GM12878 (cell line): Measurements from ENCODE around the gene DACH1. TPM values are rescaled to one million over a fixed set of nuclear protein-coding genes. Genes with fewer than 3 reads are reported as not detected.

Source experiments
- ATAC-seq: fragments of 200-7000 bp; cut with Tn5 transposase; 3 replicates; pipeline ENCODE4 v1.9.1; 2020; ENCODE audit warnings: mild to moderate bottlenecking, moderate library complexity
- BruUV-seq: library from RNA; stranded (reverse); fragments of 400-500 nt; replicated peaks from 2 replicates; lab custom pipeline; 2021; lab: Mats Ljungman, UMichigan
- CTCF ChIA-PET: fragments of 300-600 bp; sonication (Branson Sonifier 250); formaldehyde crosslinking; extraction: SDS; loops from one replicate; lab custom pipeline; 2021; ENCODE audit warnings: inconsistent platforms; lab: Yijun Ruan, JAX
- POLR2A ChIA-PET: fragments of 350-600 bp; formaldehyde crosslinking; extraction: SDS; loops from one replicate; lab custom pipeline; 2021; ENCODE audit warnings: inconsistent platforms; lab: Charles Lee
- RAD21 ChIA-PET: fragments of 300-600 bp; sonication (Branson Sonifier 250); formaldehyde crosslinking; loops from one replicate; lab custom pipeline; 2023; ENCODE audit warnings: antibody characterized with exemption; ENCODE audit not compliant: unreplicated experiment; lab: Charles Lee
- SMC1A ChIA-PET: fragments of 300-600 bp; sonication (Branson Sonifier 250); formaldehyde crosslinking; loops from one replicate; lab custom pipeline; 2023; ENCODE audit not compliant: unreplicated experiment, uncharacterized antibody; lab: Charles Lee
- DNase-seq: peaks from one replicate; pipeline ENCODE4 v3.0.0-alpha.2; 2011; ENCODE audit warnings: low read depth, low spot score
- FAIRE-seq: peaks from 3 replicates; lab custom pipeline; 2011; peaks lifted over from hg19 to GRCh38; lab: Jason Lieb, UNC
- H2AFZ ChIP-seq: 2 replicates; pipeline ENCODE4 v1.6.0; 2011; ENCODE audit warnings: low read depth, low read length, control low read depth; ENCODE audit not compliant: control insufficient read depth
- H3K27ac ChIP-seq: 2 replicates; pipeline ENCODE4 v1.5.1; 2011; ENCODE audit warnings: control low read depth; ENCODE audit not compliant: control insufficient read depth, insufficient read depth
- H3K27me3 ChIP-seq, 2 experiments: replicated peaks in 1 of 2; 2 replicates each; pipeline versions ENCODE4 v1.6.0 to v1.6.1; 2011; ENCODE audit warnings: low read length in 1 of 2; ENCODE audit not compliant: control insufficient read depth in 2 of 2, insufficient read depth in 2 of 2
- H3K36me3 ChIP-seq, 2 experiments: 2 replicates each; pipeline ENCODE4 v1.5.1; 2011; ENCODE audit warnings: low read length in 1 of 2; ENCODE audit not compliant: control insufficient read depth in 2 of 2, insufficient read depth in 2 of 2
- H3K4me1 ChIP-seq: 2 replicates; pipeline ENCODE4 v1.6.1; 2011; ENCODE audit warnings: mild to moderate bottlenecking, low read length, moderate library complexity, mixed read lengths; ENCODE audit not compliant: control insufficient read depth, insufficient read depth
- H3K4me2 ChIP-seq: 2 replicates; pipeline ENCODE4 v1.6.0; 2011; ENCODE audit warnings: control low read depth; ENCODE audit not compliant: control insufficient read depth, insufficient read depth
- H3K4me3 ChIP-seq: fragments of 200-600 bp; sonication (generic); 2 replicates; pipeline ENCODE4 v1.5.1; 2016
- H3K79me2 ChIP-seq: 2 replicates; pipeline ENCODE4 v1.6.0; 2011; ENCODE audit warnings: low read length; ENCODE audit not compliant: control insufficient read depth, insufficient read depth
- H3K9ac ChIP-seq: 2 replicates; pipeline ENCODE4 v1.8.0; 2011; ENCODE audit warnings: low read length, control low read depth, mixed read lengths; ENCODE audit not compliant: control insufficient read depth, insufficient read depth
- H3K9me3 ChIP-seq: replicated peaks from 3 replicates; pipeline ENCODE4 v1.5.1; 2011; ENCODE audit warnings: mild to moderate bottlenecking, low read length; ENCODE audit not compliant: control insufficient read depth, insufficient read depth
- H4K20me1 ChIP-seq: 2 replicates; pipeline ENCODE4 v1.6.0; 2011; ENCODE audit not compliant: control insufficient read depth, insufficient read depth
- BMI1 ChIP-seq: fragments of 450-650 bp; IDR thresholded peaks from 2 replicates; pipeline ENCODE4 v1.6.1; 2016; ENCODE audit warnings: mild to moderate bottlenecking, moderate library complexity, borderline replicate concordance
- CBX3 ChIP-seq: fragments of 200-600 bp; sonication (generic); IDR thresholded peaks from 2 replicates; pipeline ENCODE4 v1.6.1; 2016; ENCODE audit warnings: low read depth, borderline replicate concordance
- DPF2 ChIP-seq: fragments of 450-650 bp; IDR thresholded peaks from 2 replicates; pipeline ENCODE4 v1.6.1; 2017; ENCODE audit warnings: mild to moderate bottlenecking
- EZH2 ChIP-seq: IDR thresholded peaks from 2 replicates; pipeline ENCODE4 v1.6.1; 2012; ENCODE audit warnings: low read depth, mild to moderate bottlenecking, control low read depth, inconsistent platforms, low read length, borderline replicate concordance; ENCODE audit not compliant: control insufficient read depth
- FOS ChIP-seq: IDR thresholded peaks from 3 replicates; pipeline ENCODE4 v1.6.1; 2011; ENCODE audit warnings: borderline replicate concordance; ENCODE audit not compliant: insufficient read length; ENCODE audit errors: extremely low read depth
- HDAC2 ChIP-seq: fragments of 200-600 bp; sonication (generic); IDR thresholded peaks from 2 replicates; pipeline ENCODE4 v1.6.1; 2017
- RB1 ChIP-seq: fragments of 450-650 bp; formaldehyde crosslinking; IDR thresholded peaks from 2 replicates; pipeline ENCODE4 v1.6.1; 2017; ENCODE audit warnings: mild to moderate bottlenecking, borderline replicate concordance
- SMAD5 ChIP-seq: IDR thresholded peaks from 2 replicates; pipeline ENCODE4 v1.6.1; 2016; ENCODE audit warnings: antibody characterized with exemption, low read depth
- STAT1 ChIP-seq: fragments of 450-650 bp; conservative IDR thresholded peaks from 2 replicates; pipeline ENCODE4 v1.6.1; 2014; ENCODE audit warnings: antibody characterized with exemption, mild to moderate bottlenecking
- WRNIP1 ChIP-seq: IDR thresholded peaks from 2 replicates; pipeline ENCODE4 v1.6.1; 2011; ENCODE audit warnings: low read depth, low read length, improper control_type of control experiment, borderline replicate concordance
- ZNF207 ChIP-seq: fragments of 450-650 bp; IDR thresholded peaks from 2 replicates; pipeline ENCODE4 v1.6.1; 2014; ENCODE audit warnings: antibody characterized with exemption, mild to moderate bottlenecking, borderline replicate concordance
- ZNF217 ChIP-seq: fragments of 450-650 bp; IDR thresholded peaks from 2 replicates; pipeline ENCODE4 v1.6.1; 2017; ENCODE audit warnings: antibody characterized with exemption, mild to moderate bottlenecking
- WGBS: methylation state at CpG from one replicate; pipeline ENCODE4 v1.1.6; 2016; ENCODE audit warnings: low lambda C conversion rate; ENCODE audit not compliant: insufficient replicate concordance, insufficient coverage; ENCODE audit errors: missing lambda C conversion rate; 5-methylcytosine and 5-hydroxymethylcytosine counted together
- in situ Hi-C: fragments of 300-500 bp; cut with MboI; formaldehyde crosslinking; loops from 9 replicates; pipeline ENCODE4 v1.14.3; 2018; ENCODE audit warnings: mixed read lengths
- intact Hi-C: fragments of 100-400 bp; cut with micrococcal nuclease; formaldehyde crosslinking; loops from one replicate; pipeline ENCODE4 v1.14.2; 2022; ENCODE audit not compliant: unreplicated experiment
- polyA plus RNA-seq, 11 experiments: library from polyadenylated mRNA; depleted of rRNA in 4 of 11; unstranded in 6 of 11; stranded (reverse) in 5 of 11; fragments of >200 nt; fragmentation: Nextera tagmentation in 4 of 11; fragmentation: Illumina TruSeq in 1 of 11; extraction: Ambion mirVana in 4 of 11; extraction: Trizol in 1 of 11; gene quantifications; 1 replicate in 1 of 11; 2 replicates in 10 of 11; pipeline versions ENCODE4 v1.2.1 to v1.2.3, GENCODE V29; 2011 to 2016; ENCODE audit warnings: inconsistent platforms in 2 of 11, missing spikeins in 2 of 11, low read depth in 1 of 11
- total RNA-seq, 4 experiments: library from RNA; depleted of rRNA in 3 of 4; stranded (reverse); fragments of >200 nt in 3 of 4; fragmentation: Illumina TruSeq in 1 of 4; extraction: Trizol in 1 of 4; gene quantifications; 2 replicates each; pipeline versions ENCODE4 v1.2.1 to v1.2.3, GENCODE V29; 2013 to 2021
- TF ChIP-seq, protein P1 (sequence below): fragments of 450-650 bp; IDR thresholded peaks from 2 replicates; pipeline ENCODE4 v1.6.1; 2016; ENCODE audit warnings: mild to moderate bottlenecking
- TF ChIP-seq, protein P2 (sequence below): fragments of 450-650 bp; formaldehyde crosslinking; IDR thresholded peaks from 2 replicates; pipeline ENCODE4 v1.4.0; 2020; ENCODE audit warnings: mild to moderate bottlenecking, moderate library complexity
- TF ChIP-seq, protein P3 (sequence below): fragments of 450-650 bp; IDR thresholded peaks from 2 replicates; pipeline ENCODE4 v1.6.1; 2017; ENCODE audit warnings: mild to moderate bottlenecking, moderate library complexity

DACH1 gene
- total and polyA plus RNA-seq, 10 of the 15 experiments (the other 5 are each of a cell fraction or from before 2014, with no cell fraction given): 0.05 TPM; not detected in 9

DNA sequence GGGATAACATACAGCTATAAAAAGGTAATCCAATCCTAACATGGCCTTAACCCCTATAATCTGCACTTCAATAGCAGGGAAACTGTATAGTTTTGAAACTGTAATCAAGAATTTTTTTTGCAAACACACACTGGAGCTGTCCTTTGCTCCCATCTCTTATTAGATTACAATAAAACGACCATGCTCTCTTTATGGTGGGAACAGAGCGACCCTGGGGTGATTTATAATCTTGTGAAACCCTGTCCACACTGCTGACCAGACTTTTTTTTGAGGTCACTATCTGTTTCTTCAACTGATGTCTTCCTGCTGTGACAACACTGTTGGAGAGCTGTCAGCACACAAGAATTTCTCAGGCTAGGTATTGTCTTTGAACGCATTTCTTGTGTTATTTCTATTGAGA lies 35.3 kb downstream of the DACH1 start:
- H3K27ac ChIP-seq: no peak overlapping the region
- FAIRE-seq (no peak), DNase-seq (no peak), ATAC-seq (no peak)
- ChIA-PET RAD21 (no interaction called here), SMC1A (no interaction called here), POLR2A (no interaction called here), CTCF (interaction anchor here (0.6 kb wide), 1 partner anchor 26 kb away, joined by 3 read pairs; no protein-coding TSS in a partner anchor)
- H3K27me3 ChIP-seq: no peaks in the 10 kb centered on the region
- H3K4me1 ChIP-seq: no peaks in the 10 kb centered on the region
- no peak overlapping the region for H3K4me3 ChIP-seq
- intact Hi-C loops (no loop called here), in situ Hi-C loops (no loop called here)
- H3K4me2 ChIP-seq: no peak overlapping the region
- H3K79me2 ChIP-seq: no peaks in the 10 kb centered on the region
- 29% methylated on average over 3 of the region's 3 CpGs for WGBS
- no peak overlapping the region for H3K9ac ChIP-seq
- no peaks in the 10 kb centered on the region for H3K9me3 ChIP-seq
- H4K20me1 ChIP-seq: no peaks in the 10 kb centered on the region
- H2AFZ ChIP-seq: no peak overlapping the region
- H3K36me3 ChIP-seq: no peaks in the 10 kb centered on the region
- BruUV-seq: no TSS peak
- TF ChIP-seq CBX3 (no peak), ZNF217 (no peak), HDAC2 (no peak), EZH2 (no peak), BMI1 (no peak), FOS (no peak), DPF2 (no peak), ZNF207 (no peak), WRNIP1 (no peak), SMAD5 (no peak), STAT1 (no peak), RB1 (no peak)
- TF ChIP-seq, protein P1, sequence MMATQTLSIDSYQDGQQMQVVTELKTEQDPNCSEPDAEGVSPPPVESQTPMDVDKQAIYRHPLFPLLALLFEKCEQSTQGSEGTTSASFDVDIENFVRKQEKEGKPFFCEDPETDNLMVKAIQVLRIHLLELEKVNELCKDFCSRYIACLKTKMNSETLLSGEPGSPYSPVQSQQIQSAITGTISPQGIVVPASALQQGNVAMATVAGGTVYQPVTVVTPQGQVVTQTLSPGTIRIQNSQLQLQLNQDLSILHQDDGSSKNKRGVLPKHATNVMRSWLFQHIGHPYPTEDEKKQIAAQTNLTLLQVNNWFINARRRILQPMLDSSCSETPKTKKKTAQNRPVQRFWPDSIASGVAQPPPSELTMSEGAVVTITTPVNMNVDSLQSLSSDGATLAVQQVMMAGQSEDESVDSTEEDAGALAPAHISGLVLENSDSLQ: no peak
- TF ChIP-seq, protein P2, sequence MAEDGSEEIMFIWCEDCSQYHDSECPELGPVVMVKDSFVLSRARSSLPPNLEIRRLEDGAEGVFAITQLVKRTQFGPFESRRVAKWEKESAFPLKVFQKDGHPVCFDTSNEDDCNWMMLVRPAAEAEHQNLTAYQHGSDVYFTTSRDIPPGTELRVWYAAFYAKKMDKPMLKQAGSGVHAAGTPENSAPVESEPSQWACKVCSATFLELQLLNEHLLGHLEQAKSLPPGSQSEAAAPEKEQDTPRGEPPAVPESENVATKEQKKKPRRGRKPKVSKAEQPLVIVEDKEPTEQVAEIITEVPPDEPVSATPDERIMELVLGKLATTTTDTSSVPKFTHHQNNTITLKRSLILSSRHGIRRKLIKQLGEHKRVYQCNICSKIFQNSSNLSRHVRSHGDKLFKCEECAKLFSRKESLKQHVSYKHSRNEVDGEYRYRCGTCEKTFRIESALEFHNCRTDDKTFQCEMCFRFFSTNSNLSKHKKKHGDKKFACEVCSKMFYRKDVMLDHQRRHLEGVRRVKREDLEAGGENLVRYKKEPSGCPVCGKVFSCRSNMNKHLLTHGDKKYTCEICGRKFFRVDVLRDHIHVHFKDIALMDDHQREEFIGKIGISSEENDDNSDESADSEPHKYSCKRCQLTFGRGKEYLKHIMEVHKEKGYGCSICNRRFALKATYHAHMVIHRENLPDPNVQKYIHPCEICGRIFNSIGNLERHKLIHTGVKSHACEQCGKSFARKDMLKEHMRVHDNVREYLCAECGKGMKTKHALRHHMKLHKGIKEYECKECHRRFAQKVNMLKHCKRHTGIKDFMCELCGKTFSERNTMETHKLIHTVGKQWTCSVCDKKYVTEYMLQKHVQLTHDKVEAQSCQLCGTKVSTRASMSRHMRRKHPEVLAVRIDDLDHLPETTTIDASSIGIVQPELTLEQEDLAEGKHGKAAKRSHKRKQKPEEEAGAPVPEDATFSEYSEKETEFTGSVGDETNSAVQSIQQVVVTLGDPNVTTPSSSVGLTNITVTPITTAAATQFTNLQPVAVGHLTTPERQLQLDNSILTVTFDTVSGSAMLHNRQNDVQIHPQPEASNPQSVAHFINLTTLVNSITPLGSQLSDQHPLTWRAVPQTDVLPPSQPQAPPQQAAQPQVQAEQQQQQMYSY (CRISPR knock-in tag): no peak
- TF ChIP-seq, protein P3, sequence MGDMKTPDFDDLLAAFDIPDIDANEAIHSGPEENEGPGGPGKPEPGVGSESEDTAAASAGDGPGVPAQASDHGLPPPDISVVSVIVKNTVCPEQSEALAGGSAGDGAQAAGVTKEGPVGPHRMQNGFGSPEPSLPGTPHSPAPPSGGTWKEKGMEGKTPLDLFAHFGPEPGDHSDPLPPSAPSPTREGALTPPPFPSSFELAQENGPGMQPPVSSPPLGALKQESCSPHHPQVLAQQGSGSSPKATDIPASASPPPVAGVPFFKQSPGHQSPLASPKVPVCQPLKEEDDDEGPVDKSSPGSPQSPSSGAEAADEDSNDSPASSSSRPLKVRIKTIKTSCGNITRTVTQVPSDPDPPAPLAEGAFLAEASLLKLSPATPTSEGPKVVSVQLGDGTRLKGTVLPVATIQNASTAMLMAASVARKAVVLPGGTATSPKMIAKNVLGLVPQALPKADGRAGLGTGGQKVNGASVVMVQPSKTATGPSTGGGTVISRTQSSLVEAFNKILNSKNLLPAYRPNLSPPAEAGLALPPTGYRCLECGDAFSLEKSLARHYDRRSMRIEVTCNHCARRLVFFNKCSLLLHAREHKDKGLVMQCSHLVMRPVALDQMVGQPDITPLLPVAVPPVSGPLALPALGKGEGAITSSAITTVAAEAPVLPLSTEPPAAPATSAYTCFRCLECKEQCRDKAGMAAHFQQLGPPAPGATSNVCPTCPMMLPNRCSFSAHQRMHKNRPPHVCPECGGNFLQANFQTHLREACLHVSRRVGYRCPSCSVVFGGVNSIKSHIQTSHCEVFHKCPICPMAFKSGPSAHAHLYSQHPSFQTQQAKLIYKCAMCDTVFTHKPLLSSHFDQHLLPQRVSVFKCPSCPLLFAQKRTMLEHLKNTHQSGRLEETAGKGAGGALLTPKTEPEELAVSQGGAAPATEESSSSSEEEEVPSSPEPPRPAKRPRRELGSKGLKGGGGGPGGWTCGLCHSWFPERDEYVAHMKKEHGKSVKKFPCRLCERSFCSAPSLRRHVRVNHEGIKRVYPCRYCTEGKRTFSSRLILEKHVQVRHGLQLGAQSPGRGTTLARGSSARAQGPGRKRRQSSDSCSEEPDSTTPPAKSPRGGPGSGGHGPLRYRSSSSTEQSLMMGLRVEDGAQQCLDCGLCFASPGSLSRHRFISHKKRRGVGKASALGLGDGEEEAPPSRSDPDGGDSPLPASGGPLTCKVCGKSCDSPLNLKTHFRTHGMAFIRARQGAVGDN: no peak
